RKO (cell line): Measurements from ENCODE around the gene LILRB5.
"Not testable (repeated sequence)": the region's sequence is repeated elsewhere in the genome, so short reads cannot be mapped to it uniquely, and the experiment has no call there.

Source experiments
- DNase-seq: peaks from one replicate; pipeline ENCODE4 v3.0.0-alpha.2; 2016; ENCODE audit warnings: low spot score

Gene LILRB5

DNA sequence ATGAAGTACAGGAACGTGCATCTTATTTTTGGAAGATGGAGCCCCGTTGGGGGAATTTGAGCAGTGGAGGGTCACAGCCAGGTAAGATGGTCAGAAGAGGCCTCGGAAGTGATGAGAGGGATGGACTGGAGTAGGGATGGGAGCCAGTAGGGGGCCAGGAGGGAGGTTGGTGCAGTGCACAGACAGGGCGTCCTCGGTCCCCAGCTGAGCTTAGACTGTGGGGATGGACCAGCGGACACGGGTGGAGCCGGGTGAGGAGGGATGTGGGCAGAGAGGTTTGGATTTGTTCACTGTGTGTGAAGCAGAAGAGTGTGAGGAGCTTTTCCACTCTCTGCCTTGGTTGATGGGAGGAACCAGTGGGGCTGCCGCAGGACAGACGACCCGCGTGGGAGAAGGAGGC, 45.8 kb downstream of the LILRB5 start:
- DNase-seq = no peak

DNA sequence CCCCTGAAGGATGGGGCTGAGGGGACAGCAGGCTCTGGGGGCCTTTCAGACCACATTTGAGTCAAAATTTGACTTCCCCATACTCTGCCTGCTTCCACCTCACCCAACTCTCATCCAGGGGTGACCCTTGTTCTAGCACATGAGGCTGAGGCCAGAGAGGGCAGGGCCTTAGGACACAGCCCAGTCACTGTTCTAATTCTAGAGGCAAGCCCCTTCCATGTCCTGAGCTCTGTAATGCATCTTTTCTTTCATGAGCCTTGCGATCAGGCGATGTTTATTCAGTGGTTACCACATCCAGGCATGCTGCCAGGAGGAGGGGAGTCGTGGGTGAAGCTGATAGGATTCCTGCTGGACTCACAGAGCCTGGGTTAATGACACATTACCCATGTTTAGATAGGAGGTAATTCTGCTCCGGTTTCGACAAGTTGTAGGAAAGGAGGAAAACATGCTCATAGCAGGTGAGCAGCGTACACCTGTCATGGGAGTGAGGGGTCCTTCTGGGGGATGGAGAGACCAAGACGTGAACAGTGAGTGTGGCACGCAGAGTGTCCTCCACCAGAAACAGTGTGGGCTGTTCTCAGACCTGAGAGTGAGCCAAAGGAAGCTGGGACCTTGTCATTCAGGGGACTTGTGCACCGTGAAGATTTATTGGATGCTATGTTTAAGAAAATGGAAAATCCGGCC, 47.1 kb downstream of the LILRB5 start:
- peak; percentile 81 for DNase-seq

DNA sequence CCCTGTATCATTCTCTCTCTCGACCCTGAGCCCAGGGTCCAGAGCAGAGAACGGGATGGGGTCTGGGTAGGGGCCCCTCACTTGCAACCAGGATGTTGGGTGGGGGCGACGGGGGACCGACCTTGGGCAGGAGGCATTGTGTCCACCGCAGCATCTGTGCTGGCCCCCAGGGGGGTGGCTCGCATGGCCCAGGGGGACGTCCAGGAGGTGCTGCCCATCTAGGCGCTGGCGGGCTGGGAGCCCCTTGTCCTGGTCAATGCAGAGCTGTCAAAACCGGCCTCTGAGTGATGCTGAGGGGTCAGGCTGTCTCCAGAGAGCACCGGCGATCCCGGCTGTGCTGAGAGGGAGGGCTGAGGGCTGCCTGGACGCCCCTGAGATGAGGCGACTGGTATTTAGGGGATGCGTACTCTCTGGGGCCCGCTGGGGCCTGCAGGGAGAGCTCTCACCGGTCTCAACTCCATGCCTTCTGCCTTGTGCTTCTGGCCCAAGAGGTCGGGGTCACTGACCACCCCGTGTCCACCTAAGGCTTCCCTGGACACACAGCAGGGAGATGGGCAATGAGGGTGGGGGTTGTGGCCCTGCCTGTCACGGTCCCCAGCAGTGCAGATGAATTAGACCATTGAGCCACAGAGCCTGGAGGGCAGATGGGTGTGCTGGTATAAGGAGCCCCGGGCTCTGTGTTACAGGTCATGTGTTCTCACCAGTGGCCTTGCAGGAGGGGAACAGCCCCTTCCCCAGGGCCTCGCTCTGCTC, 47.8 kb downstream of the LILRB5 start:
- DNase-seq = no peak

DNA sequence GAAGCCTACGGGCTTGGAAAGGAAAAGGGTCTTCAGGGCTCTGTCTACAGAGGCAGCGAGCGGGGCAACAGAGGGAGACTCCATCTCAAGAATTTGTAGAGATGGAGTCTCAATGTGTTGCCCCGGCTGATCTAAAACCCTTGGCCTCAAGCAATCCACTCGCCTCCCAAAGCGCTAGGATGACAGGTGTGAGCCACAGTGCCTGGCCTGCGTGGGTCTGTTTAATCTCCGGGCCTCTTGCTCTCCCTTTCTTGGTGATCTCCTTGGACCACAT, 48.4 kb downstream of the LILRB5 start:
- peak; percentile 22 for DNase-seq

DNA sequence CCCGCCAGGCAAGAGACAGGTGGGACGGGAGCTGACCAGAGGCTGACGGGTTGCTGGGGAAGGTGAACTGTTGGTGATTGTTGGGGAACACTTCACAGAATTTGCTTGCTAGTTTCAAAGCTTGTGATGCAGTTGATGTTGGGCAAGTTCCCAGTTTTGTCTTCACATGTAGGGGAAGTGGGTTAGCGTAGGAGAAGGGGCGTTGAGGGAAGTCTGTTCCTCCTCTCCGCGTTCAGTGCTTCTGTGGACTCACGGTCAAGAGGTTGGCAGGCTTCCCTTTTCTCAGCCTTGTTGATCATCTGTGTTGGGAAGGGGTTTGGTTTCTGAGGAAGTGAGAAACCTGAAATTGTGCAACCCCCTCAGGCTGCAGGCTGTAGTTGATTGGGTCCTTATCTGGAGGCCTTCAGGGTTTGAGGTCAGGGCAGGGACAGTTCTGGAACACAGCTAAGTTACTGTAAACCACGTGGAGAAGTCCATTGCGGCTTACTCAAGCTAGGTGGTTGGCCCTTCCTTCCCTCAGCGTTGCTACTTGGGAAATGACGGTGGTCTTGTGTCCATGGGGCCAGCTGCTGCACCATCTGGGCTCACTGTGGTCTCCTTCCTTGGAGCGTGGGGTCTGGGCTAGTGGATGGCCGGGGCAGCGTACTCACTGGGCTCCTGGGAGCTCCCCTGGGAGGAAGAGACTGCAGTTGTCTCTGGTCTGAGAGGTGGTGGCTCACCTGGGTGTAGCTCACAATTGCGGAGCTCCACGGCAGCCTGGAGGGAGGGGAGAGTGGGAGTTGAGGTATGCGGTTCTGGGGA, 48.9 kb downstream of the LILRB5 start:
- DNase-seq = peak; percentile 44

DNA sequence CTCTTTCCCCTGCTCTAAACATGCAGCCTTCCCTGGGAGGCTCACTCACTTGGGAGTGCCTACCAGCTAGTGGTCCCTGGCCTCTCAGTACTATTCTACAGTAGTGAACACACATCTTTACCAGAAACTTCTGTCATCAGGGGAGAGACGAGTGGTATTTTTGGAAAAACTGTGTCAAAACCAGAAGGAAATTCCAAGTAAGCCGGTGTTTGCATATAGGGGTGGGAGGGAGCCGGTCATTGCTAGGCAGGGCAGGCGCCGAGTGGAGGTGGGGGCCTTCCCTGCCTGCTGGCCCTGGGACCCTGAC, 49.4 kb downstream of the LILRB5 start:
- DNase-seq = no peak

DNA sequence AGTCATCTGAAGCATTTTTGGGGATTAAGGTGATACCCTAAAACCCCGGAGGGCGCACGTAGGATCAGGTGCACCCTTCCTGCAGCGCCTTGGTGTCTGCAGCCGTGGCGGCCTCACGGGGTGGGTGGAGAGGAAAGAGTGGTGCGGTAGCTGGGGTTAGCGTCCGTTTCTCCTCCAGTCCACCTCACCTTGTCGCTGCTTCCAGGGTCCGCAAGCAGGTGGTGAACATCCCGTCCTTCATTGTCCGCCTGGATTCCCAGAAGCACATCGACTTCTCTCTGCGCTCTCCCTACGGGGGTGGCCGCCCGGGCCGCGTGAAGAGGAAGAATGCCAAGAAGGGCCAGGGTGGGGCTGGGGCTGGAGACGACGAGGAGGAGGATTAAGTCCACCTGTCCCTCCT, 49.9 kb downstream of the LILRB5 start:
- not testable (repeated sequence) for DNase-seq

DNA sequence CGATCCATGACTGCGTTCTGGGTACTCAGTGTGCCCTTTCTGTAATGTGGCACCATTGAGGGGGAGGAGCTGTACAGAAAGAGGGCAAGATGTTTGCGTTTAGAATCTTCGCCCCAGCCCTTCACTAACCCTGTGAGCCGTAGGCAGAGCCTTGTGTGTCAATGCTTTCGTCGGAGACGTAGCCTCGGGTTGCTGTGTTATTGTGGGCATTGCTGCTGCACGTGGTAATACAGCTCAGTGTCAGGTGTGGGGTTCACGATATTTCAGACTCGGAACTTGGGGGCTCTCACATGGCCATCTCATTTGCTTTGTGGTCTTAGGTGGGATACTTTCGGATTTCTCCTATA, 50.3 kb downstream of the LILRB5 start:
- DNase-seq = no peak

DNA sequence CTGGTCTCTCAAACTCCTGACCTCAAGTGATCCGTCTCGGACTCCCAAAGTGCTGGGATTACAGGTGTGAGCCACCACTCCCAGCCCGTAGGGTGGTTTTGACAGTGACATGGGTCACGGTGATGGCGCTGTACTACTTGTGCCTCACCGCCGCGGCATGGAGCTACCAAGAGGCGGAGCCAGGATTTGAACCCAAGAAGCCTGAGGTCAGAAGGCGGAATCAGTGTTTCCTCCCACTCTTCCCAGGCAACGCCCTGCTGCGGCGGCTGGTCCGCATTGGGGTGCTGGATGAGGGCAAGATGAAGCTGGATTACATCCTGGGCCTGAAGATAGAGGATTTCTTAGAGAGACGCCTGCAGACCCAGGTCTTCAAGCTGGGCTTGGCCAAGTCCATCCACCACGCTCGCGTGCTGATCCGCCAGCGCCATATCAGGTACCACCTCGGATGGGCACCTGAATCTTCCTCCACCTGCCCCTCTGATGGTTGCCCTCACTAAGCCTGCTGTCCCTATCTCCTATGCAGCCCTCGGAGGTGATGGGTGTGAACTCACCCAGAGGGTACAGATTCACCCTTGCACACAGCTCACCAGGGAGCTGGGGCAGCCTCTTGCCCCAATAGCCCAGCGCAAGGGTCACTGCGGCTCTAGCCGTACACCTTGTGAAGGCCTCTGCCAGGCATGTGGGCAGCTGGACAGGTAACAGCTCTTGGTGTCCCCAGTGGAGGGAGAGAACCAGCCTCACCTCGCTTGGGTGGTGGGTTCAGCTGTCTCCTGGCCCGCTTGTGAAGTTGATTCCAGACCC, 50.8 kb downstream of the LILRB5 start:
- no peak for DNase-seq

DNA sequence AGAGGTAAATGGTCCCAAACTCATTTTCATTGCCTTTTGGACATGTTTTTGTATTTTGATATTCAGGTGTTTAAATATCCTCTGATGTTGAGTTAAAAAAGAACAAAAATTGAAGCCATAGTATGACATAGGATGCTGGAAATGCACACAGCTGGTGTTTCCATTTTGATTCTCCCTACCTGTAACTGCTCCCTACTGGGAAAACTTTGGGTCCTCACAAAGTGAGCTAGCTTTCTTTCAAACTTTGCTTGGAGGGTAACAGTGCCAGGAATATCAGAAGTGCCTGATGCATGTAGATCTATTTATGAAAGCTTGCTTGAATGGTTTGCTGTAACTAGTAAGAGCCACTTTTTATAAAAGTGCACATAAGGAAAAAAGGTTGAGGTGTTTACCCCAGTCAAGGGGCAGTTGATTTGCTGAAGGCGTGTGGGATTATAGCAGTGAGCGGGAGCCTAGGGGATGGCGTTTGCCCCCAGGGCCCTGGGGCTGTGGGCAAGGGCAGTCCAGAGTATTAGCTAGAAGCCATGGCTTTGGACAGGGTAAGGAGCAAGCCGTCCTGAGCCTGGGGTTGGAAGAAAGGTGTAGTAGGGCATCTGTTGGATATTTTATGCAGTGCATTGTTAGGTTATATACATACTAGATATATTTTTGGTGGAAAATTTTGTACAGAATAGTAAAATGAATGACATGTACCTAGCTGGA, 52.2 kb downstream of the LILRB5 start:
- DNase-seq = no peak

DNA sequence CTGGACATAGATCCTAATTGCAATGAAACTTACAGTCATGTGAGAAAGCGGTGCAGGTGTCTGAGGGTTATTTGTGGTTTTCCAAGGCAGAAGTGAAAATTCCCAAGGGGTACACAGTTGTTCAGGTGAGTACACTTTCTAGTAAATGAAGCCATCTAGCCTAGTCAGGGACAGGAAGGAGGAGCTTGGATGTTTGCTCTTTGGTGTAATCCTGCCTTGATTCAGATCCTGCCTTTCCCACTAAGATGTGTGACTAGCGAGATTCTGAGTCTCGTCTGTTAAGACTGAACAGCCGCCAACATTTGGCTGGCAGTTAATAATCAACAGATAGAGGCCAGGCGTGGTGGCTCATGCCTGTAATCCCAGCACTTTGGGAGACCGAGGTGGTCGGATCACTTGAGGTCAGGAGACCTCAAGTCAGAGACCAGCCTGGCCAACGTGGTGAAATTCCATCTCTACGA, 53.9 kb downstream of the LILRB5 start:
- DNase-seq = peak; percentile 48

DNA sequence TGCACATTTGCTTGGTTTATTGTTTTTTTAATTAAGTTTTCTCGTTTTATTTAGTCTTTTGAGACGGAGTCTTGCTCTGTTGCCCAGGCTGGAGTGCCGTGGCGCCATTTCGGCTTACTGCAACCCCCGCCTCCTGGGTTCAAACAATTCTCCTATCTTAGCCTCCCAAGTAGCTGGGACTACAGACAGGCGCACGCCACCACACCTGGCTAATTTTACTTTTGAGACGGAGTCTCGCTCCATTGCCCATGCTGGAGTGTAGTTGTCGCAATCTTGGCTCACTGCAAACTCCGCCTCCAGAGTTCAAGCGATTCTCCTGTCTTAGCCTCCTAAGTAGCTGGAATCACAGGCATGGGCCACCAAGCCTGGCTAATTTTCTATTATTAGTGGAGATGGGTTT, 55.1 kb downstream of the LILRB5 start:
- peak; percentile 31 for DNase-seq

DNA sequence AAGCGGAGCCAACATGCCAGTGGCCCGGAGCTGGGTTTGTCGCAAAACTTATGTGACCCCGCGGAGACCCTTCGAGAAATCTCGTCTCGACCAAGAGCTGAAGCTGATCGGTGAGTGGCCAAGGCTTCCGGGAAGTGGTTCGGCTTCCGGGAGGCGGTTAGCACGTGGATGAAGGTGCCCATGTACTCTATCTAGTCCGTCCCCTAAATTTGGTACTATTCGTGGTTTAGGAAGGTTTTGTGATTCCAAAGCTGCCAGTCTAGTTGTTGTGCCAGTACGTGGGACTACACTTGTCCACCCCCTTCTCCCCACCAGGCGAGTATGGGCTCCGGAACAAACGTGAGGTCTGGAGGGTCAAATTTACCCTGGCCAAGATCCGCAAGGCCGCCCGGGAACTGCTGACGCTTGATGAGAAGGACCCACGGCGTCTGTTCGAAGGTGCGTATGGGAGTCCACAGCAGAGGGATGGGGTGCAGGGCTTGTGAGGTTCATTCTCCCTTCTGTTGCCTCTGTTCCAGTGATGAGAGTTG, 55.8 kb downstream of the LILRB5 start:
- DNase-seq = peak; percentile 27
